Stimulated activated effector memory CD8-positive, alpha-beta T cell treated with anti-CD3 and anti-CD28 coated beads, Interleukin-12 subunit alpha, Interleukin-12 subunit beta, amount 100 ng/mL, for 72 hours (primary cell): Measurements from ENCODE around the gene TAS1R3.

Experiments
- ATAC-seq: fragments of 150-1000 bp; cut with Tn5 transposase; 2 replicates; pipeline ENCODE4 v1.10.0; 2021
- DNase-seq, 2 donors: peaks; one replicate each; pipeline ENCODE4 v3.0.0; 2021 to 2022; ENCODE audit warnings: low spot score in 2 of 2
- H3K27ac Mint-ChIP-seq: one replicate; pipeline ENCODE4 v1.8.0; 2022; ENCODE audit warnings: mild to moderate bottlenecking, mixed read lengths
- H3K36me3 Mint-ChIP-seq: one replicate; pipeline ENCODE4 v1.8.0; 2022; ENCODE audit warnings: mild to moderate bottlenecking, mixed read lengths
- H3K4me1 Mint-ChIP-seq: one replicate; pipeline ENCODE4 v1.8.0; 2022; ENCODE audit warnings: mixed read lengths
- H3K4me3 Mint-ChIP-seq: one replicate; pipeline ENCODE4 v1.8.0; 2022; ENCODE audit warnings: mild to moderate bottlenecking, mixed read lengths
- H3K9me3 Mint-ChIP-seq: one replicate; pipeline ENCODE4 v1.8.0; 2022; ENCODE audit warnings: mixed read lengths

TAS1R3 gene

GRCh38 chr1:1292442-1292779, 38.7 kb upstream of the TAS1R3 start:
- DNase-seq (no peak), ATAC-seq (no peak)
- Mint-ChIP-seq H3K4me1 (peaks cover 6% of the 10 kb centered on the region), H3K9me3 (no peaks in the 10 kb centered on the region), H3K36me3 (peaks cover 5% of the 10 kb centered on the region), H3K27ac (no peak overlapping the region), H3K4me3 (no peak overlapping the region)

DNA sequence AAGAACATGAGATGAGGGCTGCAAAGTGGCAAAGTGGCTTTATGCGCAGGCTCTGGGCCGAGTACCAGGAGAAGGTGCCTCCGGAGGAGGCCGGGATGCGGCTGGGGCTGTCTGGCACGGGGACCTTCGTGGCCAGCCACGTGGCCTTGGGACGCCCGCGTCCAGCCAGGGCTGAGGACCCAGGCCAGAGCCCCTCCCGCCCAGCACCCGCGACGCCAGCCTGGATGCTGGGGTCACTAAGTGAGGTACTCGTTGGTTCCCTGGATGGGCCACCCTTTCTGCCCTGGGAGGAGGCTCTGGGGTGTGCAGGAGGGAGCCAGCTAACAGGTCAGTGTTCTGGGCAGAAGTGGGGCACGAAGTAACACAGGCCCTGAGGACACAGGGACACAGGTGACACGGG, 38.2 kb upstream of the TAS1R3 start:
- peaks cover 6% of the 10 kb centered on the region for H3K4me1 Mint-ChIP-seq
- ATAC-seq (no peak), DNase-seq (no peak)
- H3K27ac Mint-ChIP-seq: no peak overlapping the region
- H3K4me3 Mint-ChIP-seq: no peak overlapping the region
- H3K9me3 Mint-ChIP-seq: no peaks in the 10 kb centered on the region
- peaks cover 5% of the 10 kb centered on the region for H3K36me3 Mint-ChIP-seq

- H3K4me1 Mint-ChIP-seq: peaks cover 6% of the 10 kb centered on the region
Measured at GRCh38 chr1:1293263-1294249, 37.5 kb upstream of the TAS1R3 start.

DNA sequence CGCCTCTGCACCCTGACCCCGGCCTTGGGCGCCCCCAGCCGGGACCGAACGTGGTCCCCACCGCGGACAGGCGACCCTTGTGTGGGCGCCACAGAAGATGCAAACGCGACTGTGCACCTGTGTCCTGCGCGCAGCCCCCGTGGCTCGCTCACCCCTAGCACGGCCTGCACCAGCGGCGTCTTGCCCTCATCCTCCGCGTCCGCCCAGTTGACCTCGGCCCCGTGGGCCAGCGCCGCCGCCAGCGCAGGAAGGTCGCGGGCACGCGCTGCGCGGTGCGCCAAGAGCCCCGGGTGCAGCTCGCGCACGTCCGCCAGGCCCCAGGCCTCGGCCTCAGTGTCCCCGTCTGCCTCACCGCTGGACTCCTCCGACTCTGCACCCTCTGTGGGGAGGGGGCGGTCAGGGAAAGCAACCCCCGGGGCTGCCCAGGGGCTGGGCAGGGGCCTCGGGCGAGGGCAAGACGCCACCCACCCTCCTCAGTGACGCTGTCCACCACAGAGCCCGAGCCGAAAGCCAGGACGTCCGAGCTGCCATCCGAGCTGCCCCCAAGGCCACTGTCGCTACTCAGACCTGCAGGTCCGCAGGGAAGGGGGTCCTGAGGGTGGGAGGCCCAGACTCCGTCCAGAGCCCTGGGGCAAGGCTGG, 36.7 kb upstream of the TAS1R3 start:
- Mint-ChIP-seq H3K36me3 (peaks cover 5% of the 10 kb centered on the region), H3K4me1 (peaks cover 6% of the 10 kb centered on the region), H3K4me3 (no peak overlapping the region), H3K27ac (no peak overlapping the region), H3K9me3 (no peaks in the 10 kb centered on the region)
- ATAC-seq (no peak), DNase-seq (no peak)

More at GRCh38 chr1:1293263-1294249, 37.5 kb upstream of the TAS1R3 start:
- ATAC-seq (no peak), DNase-seq (no peak)
- Mint-ChIP-seq H3K9me3 (no peaks in the 10 kb centered on the region), H3K27ac (no peak overlapping the region), H3K4me3 (no peak overlapping the region), H3K36me3 (peaks cover 5% of the 10 kb centered on the region)

GRCh38 chr1:1295154-1295923, 35.7 kb upstream of the TAS1R3 start:
- Mint-ChIP-seq H3K4me1 (peaks cover 9% of the 10 kb centered on the region), H3K27ac (no peak overlapping the region), H3K4me3 (no peak overlapping the region), H3K36me3 (peaks cover under 1% of the 10 kb centered on the region), H3K9me3 (no peaks in the 10 kb centered on the region)
- DNase-seq: no peak
- no peak for ATAC-seq

DNA sequence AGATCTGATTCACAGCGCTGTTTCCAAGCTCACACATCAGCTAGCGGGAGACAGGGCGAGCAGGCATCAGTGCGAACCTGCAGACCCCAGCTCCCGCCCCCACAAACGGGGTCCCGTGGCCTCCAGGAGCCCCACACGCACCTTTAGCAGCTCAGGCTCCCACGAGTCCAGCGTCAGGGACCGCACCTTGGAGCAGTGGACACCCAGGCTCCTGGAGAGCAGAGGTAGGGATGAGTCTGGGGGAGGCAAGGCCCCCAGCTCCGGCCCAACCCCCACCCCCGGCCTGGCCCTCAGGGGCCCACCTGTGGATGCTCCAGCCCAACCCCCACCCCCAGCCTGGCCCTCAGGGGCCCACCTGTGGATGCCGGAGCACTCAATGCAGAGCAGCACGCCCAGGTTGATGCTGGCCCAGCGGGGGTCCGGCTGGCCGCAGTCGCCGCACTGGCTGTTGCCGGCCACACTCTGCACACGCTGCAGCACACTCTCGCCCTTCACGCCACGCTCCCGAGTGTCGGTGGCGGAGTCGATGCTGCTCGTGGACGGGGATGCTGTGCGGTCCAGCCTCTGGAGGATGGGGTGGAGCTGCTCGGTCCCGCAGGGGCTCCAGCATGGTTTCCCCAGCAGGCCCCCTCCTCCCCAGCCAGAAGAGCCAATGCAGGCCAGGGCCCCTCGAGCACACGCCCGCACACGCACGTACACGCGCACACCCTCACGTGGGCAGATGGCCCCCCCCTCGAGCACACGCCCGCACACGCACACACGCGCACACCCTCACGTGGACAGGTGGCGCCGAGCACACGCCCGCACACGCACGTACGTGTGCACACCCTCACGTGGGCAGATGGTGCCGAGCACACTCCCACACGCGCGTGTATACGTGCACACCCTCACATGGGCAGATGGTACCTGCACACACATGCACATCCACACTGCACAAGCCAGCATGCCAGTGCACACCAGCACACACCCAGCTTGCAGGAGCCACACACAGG, 34.7 kb upstream of the TAS1R3 start:
- H3K9me3 Mint-ChIP-seq: no peaks in the 10 kb centered on the region
- H3K4me1 Mint-ChIP-seq: peaks cover 7% of the 10 kb centered on the region
- DNase-seq (no peak), ATAC-seq (no peak)
- H3K36me3 Mint-ChIP-seq: no peaks in the 10 kb centered on the region
- no peak overlapping the region for H3K27ac Mint-ChIP-seq
- H3K4me3 Mint-ChIP-seq: no peak overlapping the region

GRCh38 chr1:1297802-1298424, 33.2 kb upstream of the TAS1R3 start:
- no peak for ATAC-seq
- H3K4me3 Mint-ChIP-seq: no peak overlapping the region

GRCh38 chr1:1298861-1299685, 32.0 kb upstream of the TAS1R3 start:
- Mint-ChIP-seq H3K36me3 (no peaks in the 10 kb centered on the region), H3K4me3 (no peak overlapping the region), H3K4me1 (peaks cover 7% of the 10 kb centered on the region)

More at GRCh38 chr1:1297802-1298424, 33.2 kb upstream of the TAS1R3 start:
- H3K27ac Mint-ChIP-seq: no peak overlapping the region
- DNase-seq: no peak
- peaks cover 7% of the 10 kb centered on the region for H3K4me1 Mint-ChIP-seq
- no peaks in the 10 kb centered on the region for H3K36me3 Mint-ChIP-seq
- H3K9me3 Mint-ChIP-seq: no peaks in the 10 kb centered on the region

DNA sequence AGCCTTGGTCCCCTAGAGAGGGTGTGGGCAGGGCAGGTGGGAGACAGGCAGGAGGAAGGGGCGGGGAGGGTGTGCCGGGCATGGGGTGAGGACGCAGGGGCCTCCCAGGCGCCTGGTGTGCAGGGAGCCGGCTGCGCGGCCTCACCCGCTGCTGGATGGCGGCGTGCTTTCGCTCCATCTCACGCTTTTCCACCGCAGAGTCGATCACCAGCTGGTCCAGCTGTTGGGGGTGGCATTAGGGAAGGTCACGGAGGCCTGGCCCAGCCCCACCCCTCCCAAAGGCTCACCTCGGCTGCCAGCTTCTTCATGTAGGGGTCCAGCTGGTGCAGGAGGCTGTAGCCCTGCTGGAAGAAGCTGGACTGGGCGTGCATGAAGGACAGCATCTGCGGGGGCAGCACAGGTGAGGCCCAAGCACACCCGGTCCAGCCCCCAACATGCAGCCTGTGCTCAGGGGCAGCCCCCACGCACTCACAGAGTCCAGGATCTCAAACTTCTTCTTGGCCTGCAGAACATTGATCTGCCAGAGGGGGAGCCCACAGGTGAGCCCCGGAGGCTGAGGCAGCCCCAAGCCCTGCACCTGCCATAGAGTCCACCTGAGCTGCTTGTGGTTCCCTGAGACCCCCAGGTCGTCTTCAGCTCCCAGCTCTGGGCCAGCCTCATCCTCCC, 31.3 kb upstream of the TAS1R3 start:
- Mint-ChIP-seq H3K4me3 (no peak overlapping the region), H3K36me3 (no peaks in the 10 kb centered on the region), H3K4me1 (peaks cover 7% of the 10 kb centered on the region), H3K27ac (no peak overlapping the region), H3K9me3 (no peaks in the 10 kb centered on the region)
- peak; percentile 57 for ATAC-seq
- DNase-seq: no peak

More at GRCh38 chr1:1298861-1299685, 32.0 kb upstream of the TAS1R3 start:
- DNase-seq (no peak), ATAC-seq (no peak)
- no peak overlapping the region for H3K27ac Mint-ChIP-seq
- H3K9me3 Mint-ChIP-seq: no peaks in the 10 kb centered on the region

DNA sequence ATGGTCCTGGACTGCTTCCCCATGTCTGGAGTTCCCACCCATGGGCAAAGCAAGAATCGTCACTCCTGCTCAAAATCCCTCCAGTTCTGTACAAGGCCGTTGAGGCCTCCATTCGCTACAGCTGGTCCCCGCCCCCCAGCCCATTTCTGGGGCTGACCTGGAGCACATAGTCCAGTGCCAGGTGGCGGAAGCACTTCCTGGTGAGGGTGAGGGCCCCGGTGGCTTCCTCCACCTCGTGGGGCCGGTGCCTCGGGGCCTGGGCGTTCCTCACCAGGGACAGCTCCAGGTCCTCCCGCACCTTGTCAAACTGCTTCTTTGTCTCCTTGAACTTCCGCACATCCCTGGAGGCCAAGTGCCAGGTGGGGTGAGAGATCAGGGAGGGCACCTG, 30.7 kb upstream of the TAS1R3 start:
- H3K9me3 Mint-ChIP-seq: no peaks in the 10 kb centered on the region
- no peak overlapping the region for H3K4me3 Mint-ChIP-seq
- no peak overlapping the region for H3K27ac Mint-ChIP-seq
- H3K36me3 Mint-ChIP-seq: no peaks in the 10 kb centered on the region
- DNase-seq (no peak), ATAC-seq (no peak)
- peaks cover 10% of the 10 kb centered on the region for H3K4me1 Mint-ChIP-seq

- Mint-ChIP-seq H3K36me3 (peaks cover 11% of the 10 kb centered on the region), H3K27ac (no peak overlapping the region), H3K4me3 (no peak overlapping the region), H3K4me1 (peaks cover 27% of the 10 kb centered on the region), H3K9me3 (no peaks in the 10 kb centered on the region)
- DNase-seq: no peak
- no peak for ATAC-seq
Measured at GRCh38 chr1:1302006-1302430, 29.1 kb upstream of the TAS1R3 start.

DNA sequence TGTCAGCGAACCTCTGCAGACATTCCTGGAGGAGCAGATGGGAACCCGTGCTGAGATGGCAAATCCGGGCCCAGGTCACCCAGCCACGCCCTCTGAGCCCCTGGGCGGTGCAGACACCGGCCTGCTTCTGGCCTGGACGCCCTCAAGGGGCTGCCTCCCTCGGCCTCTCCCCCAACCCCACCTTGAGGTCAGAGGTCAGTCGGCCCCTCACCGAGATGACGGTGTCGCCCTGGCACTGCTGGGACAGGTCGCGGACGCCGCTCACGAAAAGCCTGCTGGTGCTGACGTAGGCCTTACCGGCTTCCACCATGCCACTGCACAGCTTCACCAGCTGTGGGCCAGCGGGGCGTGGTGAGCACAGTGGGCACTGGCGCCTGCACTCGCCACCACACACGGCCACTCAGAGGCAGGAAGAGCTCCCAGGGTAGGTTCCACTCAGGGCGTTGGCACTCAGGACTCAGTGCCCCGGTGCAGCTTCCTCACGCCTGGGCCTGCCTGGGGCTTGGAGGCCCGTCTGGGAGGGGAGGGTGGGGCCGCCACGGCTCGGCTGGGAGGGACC, 28.1 kb upstream of the TAS1R3 start:
- DNase-seq (no peak), ATAC-seq (no peak)
- Mint-ChIP-seq H3K9me3 (no peaks in the 10 kb centered on the region), H3K4me1 (peaks cover 29% of the 10 kb centered on the region), H3K36me3 (peaks cover 12% of the 10 kb centered on the region), H3K27ac (no peak overlapping the region), H3K4me3 (no peak overlapping the region)

DNA sequence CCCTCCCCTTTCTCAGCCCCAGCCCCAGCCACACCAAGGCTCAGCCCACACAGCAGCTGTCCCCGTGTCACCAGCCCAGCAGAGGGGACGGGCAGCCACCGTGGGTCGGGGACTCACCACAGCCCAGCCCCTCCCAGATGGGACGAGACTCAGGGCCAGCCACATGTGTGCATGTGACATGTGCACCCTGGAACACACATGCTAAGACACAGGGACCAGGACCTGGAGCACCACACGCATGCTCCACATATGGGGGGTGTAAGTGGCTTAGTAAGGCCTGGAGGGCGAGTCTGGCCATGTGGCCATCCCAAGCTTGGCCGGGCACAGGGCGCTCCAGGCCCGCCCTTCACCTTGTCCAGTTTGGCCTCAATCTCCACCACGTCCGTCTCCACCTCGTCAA, 27.3 kb upstream of the TAS1R3 start:
- ATAC-seq: no peak
- Mint-ChIP-seq H3K27ac (no peak overlapping the region), H3K9me3 (no peaks in the 10 kb centered on the region), H3K4me3 (no peak overlapping the region), H3K4me1 (peaks cover 29% of the 10 kb centered on the region), H3K36me3 (peaks cover 12% of the 10 kb centered on the region)
- no peak for DNase-seq
